ENCODE measurements around the gene TXNRD1.
"Not testable (repeated sequence)": the region's sequence is repeated elsewhere in the genome, so short reads cannot be mapped to it uniquely, and the experiment has no call there.

Gene TXNRD1

GRCh38 chr12:104331376-104331775 is 115.8 kb downstream of the TXNRD1 start:
- no peak for FAIRE-seq

DNA sequence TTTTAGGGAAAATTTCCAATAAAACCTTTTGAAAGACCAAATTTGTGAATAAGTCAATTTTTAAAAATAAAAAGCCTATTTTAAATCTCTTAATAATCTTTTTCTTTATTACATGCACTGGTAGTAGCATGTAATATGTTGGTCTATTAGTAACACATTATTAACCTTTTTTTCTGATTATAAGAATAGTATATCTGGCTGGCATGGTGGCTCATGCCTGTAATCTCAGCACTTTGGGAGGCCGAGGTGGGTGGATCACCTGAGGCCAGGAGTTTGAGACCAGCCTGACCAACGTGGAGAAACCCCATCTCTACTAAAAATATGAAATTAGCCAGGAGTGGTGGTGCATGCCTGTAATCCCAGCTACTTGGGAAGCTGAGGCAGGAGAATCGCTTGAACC is 116.7 kb downstream of the TXNRD1 start:
- not testable (repeated sequence) for FAIRE-seq

- no peak for FAIRE-seq
Measured at GRCh38 chr12:104333692-104334255, 118.2 kb downstream of the TXNRD1 start.

DNA sequence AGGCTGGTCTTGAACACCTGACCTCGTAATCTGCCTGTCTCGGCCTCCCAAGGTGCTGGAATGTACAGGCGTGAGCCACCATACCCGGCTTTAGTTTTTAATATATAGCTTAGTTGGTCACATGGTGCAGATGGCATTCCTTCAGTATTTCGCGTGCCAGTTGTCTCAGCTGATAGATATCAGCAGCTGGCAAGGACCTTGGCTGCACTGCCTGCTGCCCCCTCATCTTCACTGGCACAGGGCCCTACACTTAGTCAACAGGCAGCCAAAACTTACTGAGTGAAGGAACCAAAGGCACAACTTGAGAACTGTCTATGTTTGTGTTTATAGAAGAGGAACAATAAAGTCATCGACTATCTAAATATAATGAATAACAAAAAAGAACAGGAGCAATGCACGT is 119.0 kb downstream of the TXNRD1 start:
- no peak for FAIRE-seq

GRCh38 chr12:104336115-104336514 is 120.5 kb downstream of the TXNRD1 start:
- FAIRE-seq = no peak

DNA sequence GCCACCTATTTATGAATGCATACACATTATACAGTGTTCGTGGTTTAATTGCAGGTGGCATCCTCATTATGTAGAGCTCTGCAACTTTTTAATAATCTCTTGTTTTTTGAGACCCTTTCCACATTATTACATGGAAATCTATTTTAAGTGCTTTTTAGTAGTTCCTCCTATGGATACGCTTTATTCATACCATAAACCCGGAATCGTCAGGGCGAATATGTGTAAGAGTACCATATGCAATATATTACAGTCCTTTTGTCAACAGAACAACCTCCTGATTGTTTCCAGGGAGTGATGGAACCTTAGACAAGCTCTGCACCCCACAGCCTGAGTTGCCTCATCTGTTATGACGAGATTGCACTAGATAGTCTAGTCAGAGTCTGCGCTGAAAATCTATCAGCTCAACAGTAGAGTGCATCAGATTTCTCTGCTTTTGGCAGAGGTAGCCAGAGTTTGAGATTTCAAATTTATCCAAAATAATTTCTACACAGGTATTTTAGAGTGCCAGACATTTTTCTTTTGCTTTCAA is 121.5 kb downstream of the TXNRD1 start:
- no peak for FAIRE-seq

DNA sequence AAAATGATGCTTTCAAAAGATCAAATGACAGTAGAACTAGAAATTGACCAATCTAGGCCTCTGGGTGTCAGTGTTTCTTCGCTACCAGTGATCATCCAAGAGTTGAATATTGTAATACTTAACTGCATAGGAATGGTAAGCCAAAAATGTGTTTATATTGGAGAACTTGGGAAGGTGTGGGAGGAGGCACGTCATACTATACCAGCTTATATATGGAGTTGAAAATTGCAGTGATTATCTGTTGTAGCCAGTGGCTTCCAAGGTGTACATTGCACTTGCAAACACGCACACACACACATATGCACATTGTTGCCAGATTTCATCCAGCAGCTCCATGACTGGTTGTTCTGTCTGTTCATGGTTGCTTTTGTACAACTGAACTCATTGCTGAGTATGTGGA is 124.1 kb downstream of the TXNRD1 start:
- no peak for FAIRE-seq

DNA sequence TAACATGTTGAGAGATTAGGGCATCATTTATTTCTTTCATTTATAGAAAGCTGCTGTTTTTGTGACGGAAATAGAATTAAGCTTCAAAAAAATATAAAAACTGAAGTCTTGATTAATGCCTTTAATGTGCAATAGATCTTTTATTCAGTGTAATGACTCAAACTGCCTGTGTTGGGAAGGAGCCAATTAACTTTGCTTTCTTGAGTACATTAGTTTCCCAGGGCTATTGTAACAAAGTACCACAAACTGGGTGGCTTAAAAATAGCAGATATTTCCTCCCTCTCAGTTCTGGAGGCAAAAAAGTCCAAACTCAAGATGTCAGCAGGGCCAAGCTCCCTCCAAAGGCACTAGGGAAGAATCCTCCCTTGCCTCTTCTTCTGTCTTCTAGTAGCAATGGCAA is 124.6 kb downstream of the TXNRD1 start:
- FAIRE-seq = no peak

GRCh38 chr12:104340925-104341611 is 125.5 kb downstream of the TXNRD1 start:
- no peak for FAIRE-seq

GRCh38 chr12:104342147-104342546 is 126.6 kb downstream of the TXNRD1 start:
- no peak for FAIRE-seq

- FAIRE-seq = no peak
Measured at GRCh38 chr12:104342635-104343249, 127.2 kb downstream of the TXNRD1 start.

DNA sequence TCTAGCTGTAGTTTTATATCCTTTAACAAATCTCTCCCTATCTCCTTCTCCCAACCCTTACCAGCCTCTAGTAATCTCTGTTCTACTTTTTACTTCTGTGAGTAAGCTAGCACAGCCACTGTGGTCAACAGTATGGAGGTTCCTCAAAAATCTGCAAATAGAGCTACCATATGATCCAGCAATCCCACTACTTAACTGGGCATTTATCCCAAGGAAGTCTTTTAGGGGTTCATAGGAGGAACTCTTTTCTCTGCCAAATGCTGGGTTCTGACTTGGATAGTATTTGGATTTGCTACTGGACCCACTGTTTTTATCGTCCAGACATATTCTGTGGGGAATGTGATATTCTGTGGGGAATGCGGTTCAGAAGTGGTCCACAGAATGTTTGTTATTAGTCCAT is 129.1 kb downstream of the TXNRD1 start:
- no peak for FAIRE-seq

- FAIRE-seq = no peak
Measured at GRCh38 chr12:104345234-104346066, 129.9 kb downstream of the TXNRD1 start.

DNA sequence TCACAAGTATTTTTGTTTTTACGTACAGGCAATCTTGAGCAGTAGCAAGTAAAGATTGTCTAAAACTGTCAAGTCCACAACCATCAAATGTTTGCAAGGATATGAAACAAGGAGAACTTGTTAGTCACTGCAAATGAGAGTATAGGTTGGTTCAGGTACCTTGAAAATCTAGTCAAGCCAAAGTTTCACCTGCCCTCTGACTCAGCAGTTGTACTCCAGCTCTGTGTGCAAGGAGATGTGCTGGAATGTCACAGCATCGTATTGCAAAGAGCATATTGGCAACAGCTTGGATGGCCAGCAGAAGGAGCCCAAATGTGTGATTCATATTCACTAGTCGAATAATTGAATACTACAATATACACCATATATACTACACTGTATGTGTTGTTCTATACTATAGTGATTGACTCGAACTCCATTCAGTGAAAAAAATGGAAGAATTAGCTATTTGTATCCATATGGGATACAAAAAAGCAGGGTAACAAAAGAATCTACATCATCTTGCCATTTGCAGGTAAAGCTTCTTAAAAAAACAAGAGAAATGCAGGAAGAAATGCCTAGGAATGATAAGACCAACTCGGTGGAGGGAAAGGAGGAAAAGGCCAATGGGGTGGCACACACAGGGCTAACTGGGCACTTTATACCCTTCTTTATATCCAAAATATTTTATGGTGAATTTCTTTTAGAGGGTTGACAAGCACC is 131.9 kb downstream of the TXNRD1 start:
- FAIRE-seq = no peak

- no peak for FAIRE-seq
Measured at GRCh38 chr12:104348283-104348993, 132.9 kb downstream of the TXNRD1 start.

DNA sequence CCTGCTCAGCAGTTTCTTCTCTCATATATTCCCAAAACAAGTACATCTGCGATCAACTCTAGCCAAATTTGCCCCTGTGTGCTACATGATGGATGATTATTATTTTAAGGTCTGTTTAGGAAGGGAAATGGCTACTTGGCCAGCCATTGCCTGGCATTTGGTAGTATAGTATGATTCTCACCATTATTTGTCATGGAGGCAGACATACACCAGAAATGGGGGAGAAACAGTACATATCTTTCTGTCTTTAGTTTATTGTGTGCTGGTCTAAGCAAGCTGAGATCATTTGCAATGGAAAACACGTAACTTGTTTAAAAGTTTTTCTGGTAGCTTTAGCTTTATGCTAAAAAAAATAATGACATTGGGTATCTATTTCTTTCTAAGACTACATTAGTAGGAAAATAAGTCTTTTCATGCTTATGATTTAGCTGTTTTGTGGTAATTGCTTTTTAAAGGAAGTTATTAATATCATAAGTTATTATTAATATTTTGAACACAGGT is 133.5 kb downstream of the TXNRD1 start:
- FAIRE-seq = no peak

- no peak for FAIRE-seq
Measured at GRCh38 chr12:104350211-104351056, 134.9 kb downstream of the TXNRD1 start.

DNA sequence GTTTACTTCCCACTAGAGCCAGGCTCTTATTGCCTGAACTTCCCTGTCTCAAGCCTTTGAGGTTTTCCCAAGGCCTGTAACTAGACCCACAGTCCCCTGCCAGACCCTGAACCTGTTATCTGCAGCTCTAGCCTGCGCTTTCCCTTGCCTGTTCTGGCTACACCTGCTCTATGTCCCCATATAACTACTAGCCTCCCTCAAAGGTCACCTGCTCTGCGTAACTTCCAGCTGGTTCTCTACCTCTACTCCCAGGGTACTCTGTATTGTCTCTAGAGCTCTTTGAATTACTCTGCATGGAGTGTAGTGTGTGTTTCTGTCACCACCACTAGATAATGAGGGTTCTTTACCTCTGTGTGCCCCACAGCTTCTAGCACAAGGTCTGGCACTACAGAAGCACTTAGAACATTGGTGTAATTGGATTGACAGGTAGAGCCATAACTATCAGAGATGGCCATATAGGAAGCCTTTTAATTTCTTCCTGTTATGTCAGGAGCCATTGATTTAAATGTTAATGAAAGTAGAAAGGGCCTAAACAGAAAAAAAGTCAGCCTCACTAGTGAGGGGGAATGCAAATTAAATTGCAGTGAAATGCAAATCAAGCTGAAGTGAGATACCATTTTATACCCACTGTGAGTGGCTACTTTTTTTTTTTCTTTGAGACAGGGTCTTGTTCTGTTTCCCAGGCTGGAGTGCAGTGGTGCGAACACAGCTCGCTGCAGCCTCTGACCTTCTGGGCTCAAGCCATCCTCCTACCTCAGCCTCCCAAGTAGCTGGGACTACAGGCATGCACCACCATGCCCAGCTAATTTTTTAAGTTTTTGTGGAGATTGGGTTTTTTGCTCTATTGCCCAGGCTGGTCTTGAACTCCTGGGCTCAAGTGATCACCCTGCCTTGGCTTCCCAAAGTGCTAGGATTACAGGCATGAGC is 135.7 kb downstream of the TXNRD1 start:
- no peak for FAIRE-seq

GRCh38 chr12:104352106-104352713 is 136.6 kb downstream of the TXNRD1 start:
- FAIRE-seq = no peak
